Measurements from ENCODE around the gene NTM.
"Not testable (repeated sequence)": the region's sequence is repeated elsewhere in the genome, so short reads cannot be mapped to it uniquely, and the experiment has no call there.

Gene NTM

GRCh38 chr11:131370090-131370751, at the start of gene NTM:
Gene NTM, plus strand, starts transcription at chr11:131370615.
- H3K4me3 ChIP-seq (ENCODE audit: low read depth, low read length): peak within 1 kb of the TSS; percentile 23
- no peak for DNase-seq (ENCODE audit: low read depth)

- H3K4me3 ChIP-seq (ENCODE audit: low read depth, low read length): no peak overlapping the region
- no peak for DNase-seq (ENCODE audit: low read depth)
Observed at GRCh38 chr11:131324921-131325570, 45.4 kb upstream of the NTM start.

- H3K4me3 ChIP-seq (ENCODE audit: low read depth, low read length): no peak overlapping the region
- no peak for DNase-seq (ENCODE audit: low read depth)
Observed at GRCh38 chr11:131326829-131327228, 43.6 kb upstream of the NTM start.

- DNase-seq (ENCODE audit: low read depth): no peak
- no peak overlapping the region for H3K4me3 ChIP-seq (ENCODE audit: low read depth, low read length)
Observed at GRCh38 chr11:131327421-131327820, 43.0 kb upstream of the NTM start.

GRCh38 chr11:131328843-131329242, 41.6 kb upstream of the NTM start:
- DNase-seq (ENCODE audit: low read depth): no peak
- H3K4me3 ChIP-seq (ENCODE audit: low read depth, low read length): no peak overlapping the region

GRCh38 chr11:131331010-131331409, 39.4 kb upstream of the NTM start:
- H3K4me3 ChIP-seq (ENCODE audit: low read depth, low read length): no peak overlapping the region
- DNase-seq (ENCODE audit: low read depth): no peak

GRCh38 chr11:131331546-131331945, 38.9 kb upstream of the NTM start:
- H3K4me3 ChIP-seq (ENCODE audit: low read depth, low read length): no peak overlapping the region
- no peak for DNase-seq (ENCODE audit: low read depth)

- no peak for DNase-seq (ENCODE audit: low read depth)
- no peak overlapping the region for H3K4me3 ChIP-seq (ENCODE audit: low read depth, low read length)
Observed at GRCh38 chr11:131334601-131335000, 35.8 kb upstream of the NTM start.

GRCh38 chr11:131341900-131342299, 28.5 kb upstream of the NTM start:
- H3K4me3 ChIP-seq (ENCODE audit: low read depth, low read length): not testable (repeated sequence)
- peak; percentile 35 for DNase-seq (ENCODE audit: low read depth)

- not testable (repeated sequence) for DNase-seq (ENCODE audit: low read depth); H3K4me3 ChIP-seq (ENCODE audit: low read depth, low read length)
Observed at GRCh38 chr11:131342442-131342841, 28.0 kb upstream of the NTM start.

- H3K4me3 ChIP-seq (ENCODE audit: low read depth, low read length): no peak overlapping the region
- no peak for DNase-seq (ENCODE audit: low read depth)
Observed at GRCh38 chr11:131345406-131345805, 25.0 kb upstream of the NTM start.

- no peak for DNase-seq (ENCODE audit: low read depth)
- no peak overlapping the region for H3K4me3 ChIP-seq (ENCODE audit: low read depth, low read length)
Observed at GRCh38 chr11:131349368-131350086, 20.9 kb upstream of the NTM start.

GRCh38 chr11:131350872-131351271, 19.5 kb upstream of the NTM start:
- DNase-seq (ENCODE audit: low read depth): no peak

GRCh38 chr11:131351848-131352247, 18.6 kb upstream of the NTM start:
- no peak for DNase-seq (ENCODE audit: low read depth)
- no peak overlapping the region for H3K4me3 ChIP-seq (ENCODE audit: low read depth, low read length)

More at GRCh38 chr11:131350872-131351271, 19.5 kb upstream of the NTM start:
- no peak overlapping the region for H3K4me3 ChIP-seq (ENCODE audit: low read depth, low read length)

GRCh38 chr11:131353766-131354165, 16.6 kb upstream of the NTM start:
- DNase-seq (ENCODE audit: low read depth): no peak
- no peak overlapping the region for H3K4me3 ChIP-seq (ENCODE audit: low read depth, low read length)

- H3K4me3 ChIP-seq (ENCODE audit: low read depth, low read length): no peak overlapping the region
- DNase-seq (ENCODE audit: low read depth): no peak
Observed at GRCh38 chr11:131354251-131354701, 16.1 kb upstream of the NTM start.

GRCh38 chr11:131356206-131356605, 14.2 kb upstream of the NTM start:
- DNase-seq (ENCODE audit: low read depth): peak; percentile 32

GRCh38 chr11:131365329-131365930, 5.0 kb upstream of the NTM start:
- no peak for DNase-seq (ENCODE audit: low read depth)
- H3K4me3 ChIP-seq (ENCODE audit: low read depth, low read length): no peak overlapping the region

More at GRCh38 chr11:131356206-131356605, 14.2 kb upstream of the NTM start:
- no peak overlapping the region for H3K4me3 ChIP-seq (ENCODE audit: low read depth, low read length)

- no peak for DNase-seq (ENCODE audit: low read depth)
- peak overlapping the region; percentile 23 for H3K4me3 ChIP-seq (ENCODE audit: low read depth, low read length)
Observed at GRCh38 chr11:131370901-131371790, 731 bp downstream of the NTM start.

Measured in skeletal muscle cell (primary cell).